GM18502 (cell line): ENCODE measurements around the gene TMEM247.
A peak's percentile ranks its signal among the peaks of the same experiment; 100 is the strongest.
"Not testable (repeated sequence)": the region's sequence is repeated elsewhere in the genome, so short reads cannot be mapped to it uniquely, and the experiment has no call there.

Experiments used
- ATAC-seq: cut with Tn5 transposase; IDR thresholded peaks from one replicate; pipeline ENCODE4 v1.9.1; 2021; ENCODE audit warnings: mild to moderate bottlenecking; ENCODE audit not compliant: unreplicated experiment, poor library complexity

The TMEM247 gene

GRCh38 chr2:46456789-46457188, 22.6 kb upstream of the TMEM247 start:
- no peak for ATAC-seq

- ATAC-seq, result no peak
Measured at GRCh38 chr2:46458763-46459500, 20.4 kb upstream of the TMEM247 start.

GRCh38 chr2:46459694-46460093, 19.7 kb upstream of the TMEM247 start:
- ATAC-seq, result no peak

GRCh38 chr2:46460241-46460921, 19.0 kb upstream of the TMEM247 start:
- no peak for ATAC-seq

GRCh38 chr2:46461011-46461674, 18.2 kb upstream of the TMEM247 start:
- ATAC-seq, result peak; percentile 60

- peak; percentile 43 for ATAC-seq
Measured at GRCh38 chr2:46461709-46462171, 17.6 kb upstream of the TMEM247 start.

GRCh38 chr2:46462936-46463335, 16.4 kb upstream of the TMEM247 start:
- ATAC-seq, result no peak

- no peak for ATAC-seq
Measured at GRCh38 chr2:46469116-46469515, 10.2 kb upstream of the TMEM247 start.

GRCh38 chr2:46469700-46470099, 9.7 kb upstream of the TMEM247 start:
- no peak for ATAC-seq

GRCh38 chr2:46470114-46470628, 9.2 kb upstream of the TMEM247 start:
- ATAC-seq, result no peak

GRCh38 chr2:46471019-46471583, 8.3 kb upstream of the TMEM247 start:
- ATAC-seq, result no peak

GRCh38 chr2:46471697-46472096, 7.7 kb upstream of the TMEM247 start:
- ATAC-seq, result no peak

GRCh38 chr2:46472165-46472564, 7.2 kb upstream of the TMEM247 start:
- not testable (repeated sequence) for ATAC-seq

- not testable (repeated sequence) for ATAC-seq
Measured at GRCh38 chr2:46477462-46477861, 1.9 kb upstream of the TMEM247 start.

- no peak for ATAC-seq
Measured at GRCh38 chr2:46477925-46478324, 1.4 kb upstream of the TMEM247 start.

GRCh38 chr2:46480562-46480961, 1.2 kb downstream of the TMEM247 start:
- ATAC-seq, result no peak

GRCh38 chr2:46481198-46482193, 2.1 kb downstream of the TMEM247 start:
- no peak for ATAC-seq

GRCh38 chr2:46482490-46482889, 3.1 kb downstream of the TMEM247 start:
- no peak for ATAC-seq

- no peak for ATAC-seq
Measured at GRCh38 chr2:46485002-46485401, 5.6 kb downstream of the TMEM247 start.
